OCI-LY7 (cell line): ENCODE measurements around the gene CASP10. TPM values are rescaled to one million over a fixed set of nuclear protein-coding genes. Genes with fewer than 3 reads are reported as not detected.

ENCODE experiments used
- BruUV-seq: library from RNA; stranded (reverse); fragments of 400-500 nt; replicated peaks from 2 replicates; lab custom pipeline; 2021; lab: Mats Ljungman, UMichigan
- CTCF ChIA-PET: fragments of 300-600 bp; sonication (Branson Sonifier 250); formaldehyde crosslinking; loops from one replicate; lab custom pipeline; 2022; ENCODE audit warnings: antibody characterized with exemption; ENCODE audit not compliant: unreplicated experiment; lab: Charles Lee
- POLR2A ChIA-PET: fragments of 300-600 bp; sonication (Branson Sonifier 250); formaldehyde crosslinking; loops from one replicate; lab custom pipeline; 2022; ENCODE audit warnings: antibody characterized with exemption; lab: Charles Lee
- DNase-seq: peaks from one replicate; pipeline ENCODE4 v3.0.0-alpha.2; 2015; ENCODE audit warnings: low spot score
- H2AFZ ChIP-seq: fragments of 200-600 bp; sonication (generic), shearing (Covaris generic); 2 replicates; pipeline ENCODE4 v1.6.1; 2014; ENCODE audit warnings: mild to moderate bottlenecking, antibody characterized with exemption, low read length, moderate library complexity
- H3K27ac ChIP-seq: fragments of 200-600 bp; sonication (generic); 2 replicates; pipeline ENCODE4 v1.5.1; 2014; ENCODE audit warnings: mixed run types, low read depth, mild to moderate bottlenecking, moderate library complexity, low read length, inconsistent platforms; ENCODE audit not compliant: poor library complexity, severe bottlenecking
- H3K36me3 ChIP-seq: fragments of 200-600 bp; sonication (generic); 2 replicates; pipeline ENCODE4 v1.6.1; 2014; ENCODE audit warnings: mild to moderate bottlenecking, antibody characterized with exemption, low read length, moderate library complexity, mixed read lengths; ENCODE audit not compliant: insufficient read depth
- H3K4me1 ChIP-seq: fragments of 200-600 bp; sonication (generic); 2 replicates; pipeline ENCODE4 v1.5.1; 2014; ENCODE audit warnings: mild to moderate bottlenecking, low read length; ENCODE audit not compliant: insufficient read depth, poor library complexity, severe bottlenecking
- H3K4me2 ChIP-seq: fragments of 200-600 bp; sonication (generic); 2 replicates; pipeline ENCODE4 v1.6.1; 2014; ENCODE audit warnings: mild to moderate bottlenecking, low read length
- H3K4me3 ChIP-seq: fragments of 200-600 bp; sonication (generic); 2 replicates; pipeline ENCODE4 v1.5.1; 2014; ENCODE audit warnings: mild to moderate bottlenecking, low read depth, low read length; ENCODE audit not compliant: poor library complexity, severe bottlenecking
- H3K79me2 ChIP-seq: fragments of 200-600 bp; sonication (generic); 2 replicates; pipeline ENCODE4 v1.6.1; 2016; ENCODE audit warnings: low read depth, mild to moderate bottlenecking, low read length, moderate library complexity, mixed read lengths; ENCODE audit not compliant: insufficient read depth
- H3K9me2 ChIP-seq: fragments of 200-600 bp; sonication (generic); 2 replicates; pipeline ENCODE4 v1.6.1; 2016; ENCODE audit warnings: mild to moderate bottlenecking, low read length, mixed read lengths; ENCODE audit not compliant: insufficient read depth
- H3K9me3 ChIP-seq: fragments of 200-600 bp; sonication (generic); 2 replicates; pipeline ENCODE4 v1.6.1; 2014; ENCODE audit warnings: mild to moderate bottlenecking, mixed run types, low read length, mixed read lengths
- H4K20me1 ChIP-seq: fragments of 200-600 bp; sonication (generic); 2 replicates; pipeline ENCODE4 v1.6.1; 2014; ENCODE audit warnings: mild to moderate bottlenecking, antibody characterized with exemption, low read length, moderate library complexity, mixed read lengths; ENCODE audit not compliant: insufficient read depth
- CTCF ChIP-seq: fragments of 200-600 bp; sonication (generic); conservative IDR thresholded peaks from 2 replicates; pipeline ENCODE4 v1.5.1; 2014; ENCODE audit warnings: mild to moderate bottlenecking, antibody characterized with exemption, low read length, moderate library complexity, mixed read lengths
- EZH2phosphoT487 ChIP-seq: fragments of 200-600 bp; sonication (generic); IDR thresholded peaks from 2 replicates; pipeline ENCODE4 v1.6.1; 2018; ENCODE audit warnings: low read depth, borderline replicate concordance, mild to moderate bottlenecking, mixed run types, antibody characterized with exemption, low read length, moderate library complexity, mixed read lengths
- intact Hi-C: fragments of 100-400 bp; cut with micrococcal nuclease; formaldehyde crosslinking; loops from one replicate; pipeline ENCODE4 v1.10.0; 2022; ENCODE audit not compliant: unreplicated experiment
- total RNA-seq, 2 experiments: library from RNA; depleted of rRNA in 1 of 2; stranded (reverse); fragments of >200 nt in 1 of 2; shearing (Covaris generic) in 1 of 2; gene quantifications; 2 replicates each; pipeline ENCODE4 v1.2.3, GENCODE V29; 2014 to 2022

Gene CASP10
- total RNA-seq, 2 experiments from 2014 or later = 0.51 to 1.2 TPM

- intact Hi-C loops = no loop called here
- TF ChIP-seq EZH2phosphoT487 (no peak), CTCF (0 out of 2 replicates have a peak, but pooled peaks have one; percentile 29)
- H3K79me2 ChIP-seq = peaks cover under 1% of the 10 kb centered on the region; the same call in 1 of the 2 replicates
- no peak overlapping the region for H3K4me3 ChIP-seq
- no peaks in the 10 kb centered on the region for H4K20me1 ChIP-seq
- CTCF ChIA-PET = no interaction called here
- H3K36me3 ChIP-seq = peaks cover 87% of the 10 kb centered on the region
- no peak overlapping the region for H2AFZ ChIP-seq
- POLR2A ChIA-PET = interaction anchor here (0.7 to 1.5 kb wide), 2 partner anchors 10 to 15 kb away, joined by 3 read pairs; partner anchors contain the start of gene CASP8
- no peak overlapping the region for H3K27ac ChIP-seq
- no peak for DNase-seq
- no peaks in the 10 kb centered on the region for H3K9me3 ChIP-seq
- H3K4me2 ChIP-seq = no peak overlapping the region
- H3K4me1 ChIP-seq = no peaks in the 10 kb centered on the region
- no TSS peak for BruUV-seq
- no peaks in the 10 kb centered on the region for H3K9me2 ChIP-seq
Observed at GRCh38 chr2:201270293-201271001, 87.5 kb downstream of the CASP10 start.

- Histone ChIP-seq H2AFZ (no peak overlapping the region), H3K4me1 (no peaks in the 10 kb centered on the region), H3K4me3 (no peak overlapping the region), H3K36me3 (peaks cover 93% of the 10 kb centered on the region), H4K20me1 (no peaks in the 10 kb centered on the region), H3K27ac (no peak overlapping the region), H3K9me3 (no peaks in the 10 kb centered on the region), H3K4me2 (no peak overlapping the region), H3K79me2 (no peaks in the 10 kb centered on the region), H3K9me2 (no peaks in the 10 kb centered on the region)
- ChIA-PET CTCF (no interaction called here), POLR2A (no interaction called here)
- TF ChIP-seq EZH2phosphoT487 (no peak), CTCF (no peak)
- BruUV-seq = no TSS peak
- no peak for DNase-seq
- intact Hi-C loops = no loop called here
Observed at GRCh38 chr2:201271917-201272316, 89.0 kb downstream of the CASP10 start.

- intact Hi-C loops = no loop called here
- H3K27ac ChIP-seq = no peak overlapping the region
Observed at GRCh38 chr2:201273330-201273983, 90.5 kb downstream of the CASP10 start.

More at GRCh38 chr2:201273330-201273983, 90.5 kb downstream of the CASP10 start:
- no peaks in the 10 kb centered on the region for H4K20me1 ChIP-seq
- H3K79me2 ChIP-seq = no peaks in the 10 kb centered on the region
- H3K36me3 ChIP-seq = peaks cover 93% of the 10 kb centered on the region
- POLR2A ChIA-PET = interaction anchor here (0.6 to 1.1 kb wide), 7 partner anchors 41 to 1861 kb away, joined by 3 to 4 read pairs (median 3); no protein-coding TSS in a partner anchor
- no peak for DNase-seq
- no peak overlapping the region for H3K4me3 ChIP-seq
- no peaks in the 10 kb centered on the region for H3K9me2 ChIP-seq
- CTCF ChIA-PET = no interaction called here
- H3K9me3 ChIP-seq = no peaks in the 10 kb centered on the region
- no peak overlapping the region for H3K4me2 ChIP-seq
- no peak overlapping the region for H2AFZ ChIP-seq
- no peaks in the 10 kb centered on the region for H3K4me1 ChIP-seq
- no peak for TF ChIP-seq EZH2phosphoT487
- TF ChIP-seq CTCF = no peak
- BruUV-seq = no TSS peak
